ENCODE results near the gene IFITM1. TPM values are rescaled to one million over a fixed set of nuclear protein-coding genes. Genes with fewer than 3 reads are reported as not detected.

Gene IFITM1
- total and polyA plus RNA-seq, 2 donors (not counting 3 experiments of a cell fraction or from before 2014, with no cell fraction given): 11.5 to 24.6 TPM

- H3K27me3 ChIP-seq (ENCODE audit: control insufficient read depth in 2 of 2, insufficient read depth in 2 of 2, low read length in 2 of 2): no peaks in the 10 kb centered on the region
- no peaks in the 10 kb centered on the region for H3K79me2 ChIP-seq (ENCODE audit: control insufficient read depth, insufficient read depth, low read length)
- no peak overlapping the region for H3K4me2 ChIP-seq (ENCODE audit: insufficient read depth, low read length)
- CTCF ChIA-PET: interaction anchor here (0.8 to 8.9 kb wide), 3 partner anchors 52 to 107 kb away, joined by 3 to 79 read pairs (median 14); partner anchors contain the start of gene IFITM2
- H3K27ac ChIP-seq (ENCODE audit: insufficient read depth, low read depth, low read length): no peak overlapping the region
- no peak overlapping the region for H2AFZ ChIP-seq (ENCODE audit: low read depth, low read length)
- H3K36me3 ChIP-seq (ENCODE audit: control insufficient read depth in 2 of 2, extremely low read depth in 1 of 2, insufficient read depth in 2 of 2, low read length in 2 of 2): no peaks in the 10 kb centered on the region
- no peak overlapping the region for H3K9ac ChIP-seq (replicated peaks; ENCODE audit: extremely low read depth, insufficient read depth, low read length)
- no peak overlapping the region for H3K4me3 ChIP-seq (replicated peaks in 1 of 3; ENCODE audit: insufficient read depth in 1 of 3, low read depth in 1 of 3, low read length in 3 of 3)
- POLR2A ChIA-PET: interaction anchor here (0.6 kb wide), 1 partner anchor 149 kb away, joined by 4 read pairs; no protein-coding TSS in a partner anchor
- no TSS peak for BruUV-seq (replicated peaks)
- H3K9me1 ChIP-seq (replicated peaks; ENCODE audit: control insufficient read depth, extremely low read depth, insufficient read depth, low read length): no peaks in the 10 kb centered on the region
- dilution Hi-C loops (cut with MboI; ENCODE audit: extremely low pct_ligation_motif_present, low sequenced_read_pairs): no loop called here
- TF ChIP-seq EZH2 (IDR thresholded peaks at IDR 0.05; ENCODE audit: borderline replicate concordance, low read depth, low read length, severe bottlenecking): no peak
- TF ChIP-seq JUN (IDR thresholded peaks at IDR 0.05; ENCODE audit: borderline replicate concordance, insufficient read depth, insufficient read length, low read depth): no peak
- TF ChIP-seq FOS (IDR thresholded peaks at IDR 0.05; ENCODE audit: borderline replicate concordance, insufficient read depth, low read length): no peak
- TF ChIP-seq GATA2 (IDR thresholded peaks at IDR 0.05; ENCODE audit: insufficient read depth, insufficient read length, low read depth, low read length): no peak
- no peak for TF ChIP-seq POLR2AphosphoS5 (IDR thresholded peaks at IDR 0.05; ENCODE audit: insufficient read depth, low read depth, low read length)
- no peak for TF ChIP-seq MYC (IDR thresholded peaks at IDR 0.05; ENCODE audit: low read depth, low read length)
- TF ChIP-seq MAX (IDR thresholded peaks at IDR 0.05; ENCODE audit: insufficient read depth, insufficient read length): no peak
- TF ChIP-seq POLR2A (IDR thresholded peaks at IDR 0.05; ENCODE audit: low read depth, low read length): no peak
- no peak for TF ChIP-seq CTCF (IDR thresholded peaks at IDR 0.05; ENCODE audit: extremely low read depth in 1 of 2, insufficient read depth in 1 of 2, low read depth in 1 of 2, low read length in 2 of 2)
- intact Hi-C loops (cut with micrococcal nuclease): loop anchor here (5.0 kb wide), 1 partner anchor 151 kb away; the partner anchor contains the start of genes BET1L and RIC8A
- peaks cover 8% of the 10 kb centered on the region for H3K4me1 ChIP-seq (ENCODE audit: control insufficient read depth, extremely low read depth, insufficient read depth, low read length)
- no peaks in the 10 kb centered on the region for H3K9me3 ChIP-seq (replicated peaks; ENCODE audit: control insufficient read depth, insufficient read depth, low read length)
- DNase-seq (ENCODE audit: low read depth, low spot score) (no peak), FAIRE-seq (no peak)
- no peaks in the 10 kb centered on the region for H4K20me1 ChIP-seq (replicated peaks; ENCODE audit: control insufficient read depth, extremely low read depth, insufficient read depth, low read length)
Observed at GRCh38 chr11:358129-358800, 44.4 kb downstream of the IFITM1 start.
